CD4-positive, CD25-positive, alpha-beta regulatory T cell (primary cell): ENCODE results near the gene TCOF1. TPM values are rescaled to one million over a fixed set of nuclear protein-coding genes. Genes with fewer than 3 reads are reported as not detected.
A peak's percentile ranks its signal among the peaks of the same experiment; 100 is the strongest.

Experiments
- ATAC-seq, 2 donors: fragments of 150-1000 bp; cut with Tn5 transposase; one replicate each; pipeline ENCODE4 v1.10.0; 2021; ENCODE audit warnings: low read depth in 2 of 2, moderate number of reproducible peaks in 2 of 2, moderate library complexity in 1 of 2
- DNase-seq, 3 donors: peaks; one replicate each; pipeline versions ENCODE4 v3.0.0 to v3.0.0-alpha.2; 2012 to 2022; ENCODE audit warnings: mixed read lengths in 1 of 3
- H3K27ac ChIP-seq: one replicate; pipeline ENCODE4 v1.7.0; 2013; ENCODE audit warnings: mild to moderate bottlenecking, low read length; ENCODE audit not compliant: insufficient read depth, poor library complexity, severe bottlenecking
- H3K27me3 ChIP-seq: one replicate; pipeline ENCODE4 v1.7.0; 2013; ENCODE audit warnings: low read length; ENCODE audit not compliant: control insufficient read depth, insufficient read depth
- H3K36me3 ChIP-seq: one replicate; pipeline ENCODE4 v1.7.0; 2013; ENCODE audit warnings: mild to moderate bottlenecking, low read length, moderate library complexity; ENCODE audit not compliant: control insufficient read depth, insufficient read depth
- H3K4me1 ChIP-seq: 2 replicates; pipeline ENCODE4 v1.7.0; 2013; ENCODE audit warnings: mild to moderate bottlenecking, low read length; ENCODE audit not compliant: insufficient read depth, control insufficient read depth, poor library complexity, severe bottlenecking
- H3K4me3 ChIP-seq: one replicate; pipeline ENCODE4 v1.7.0; 2013; ENCODE audit warnings: low read depth, mild to moderate bottlenecking, low read length, moderate library complexity
- H3K9me3 ChIP-seq, 2 experiments: 1 replicate in 1 of 2; 2 replicates in 1 of 2; pipeline ENCODE4 v1.7.0; 2013; ENCODE audit warnings: low read length in 2 of 2, mild to moderate bottlenecking in 1 of 2, moderate library complexity in 1 of 2; ENCODE audit not compliant: control insufficient read depth in 2 of 2
- H3K27ac Mint-ChIP-seq, 3 donors: one replicate each; pipeline ENCODE4 v1.8.0; 2020 to 2022; ENCODE audit warnings: mild to moderate bottlenecking in 3 of 3, mixed read lengths in 3 of 3, moderate library complexity in 2 of 3
- H3K27me3 Mint-ChIP-seq: one replicate; pipeline ENCODE4 v1.8.0; 2022; ENCODE audit warnings: mild to moderate bottlenecking, mixed read lengths
- H3K36me3 Mint-ChIP-seq: one replicate; pipeline ENCODE4 v1.8.0; 2020; ENCODE audit warnings: mixed read lengths
- H3K4me1 Mint-ChIP-seq, 4 donors: one replicate each; pipeline ENCODE4 v1.8.0; 2020 to 2022; ENCODE audit warnings: mixed read lengths in 4 of 4, mild to moderate bottlenecking in 1 of 4
- H3K4me3 Mint-ChIP-seq, 4 donors: one replicate each; pipeline ENCODE4 v1.8.0; 2020 to 2022; ENCODE audit warnings: mild to moderate bottlenecking in 4 of 4, mixed read lengths in 4 of 4, moderate library complexity in 3 of 4
- H3K9me3 Mint-ChIP-seq, 7 donors: one replicate each; pipeline ENCODE4 v1.8.0; 2020 to 2022; ENCODE audit warnings: mixed read lengths in 7 of 7, mild to moderate bottlenecking in 3 of 7, moderate library complexity in 2 of 7
- polyA plus RNA-seq, 4 donors: library from polyadenylated mRNA; unstranded; fragments of 300-500 nt; fragmentation: Illumina TruSeq; gene quantifications; one replicate each; pipeline ENCODE4 v1.2.3, GENCODE V29; 2021
- total RNA-seq: library from RNA; stranded (reverse); gene quantifications from one replicate; pipeline ENCODE4 v1.2.3, GENCODE V29; 2022

Gene TCOF1
- total and polyA plus RNA-seq, 5 donors from 2014 or later, result 2.7 to 58.3 (median 3.9) TPM

DNA sequence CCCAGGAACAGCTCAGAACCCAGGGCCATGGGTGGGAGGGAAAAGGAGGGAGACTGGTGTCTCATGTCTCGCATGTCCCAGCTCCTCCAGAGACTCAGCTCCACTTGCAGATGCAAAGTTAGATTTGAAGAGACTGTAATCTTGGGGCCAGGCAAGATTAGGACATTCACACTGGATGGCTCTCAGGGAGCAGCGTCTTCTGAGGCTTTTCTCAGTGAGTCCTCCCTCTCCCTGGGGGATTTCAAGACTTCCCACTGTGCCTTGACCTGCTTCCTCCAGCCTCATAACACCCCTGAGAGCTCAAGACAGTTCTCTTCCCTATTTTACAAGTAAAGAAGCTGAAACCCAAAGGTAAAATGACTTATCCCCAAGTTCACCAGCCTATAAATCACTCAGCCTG lies 10.5 kb upstream of the TCOF1 start:
- Histone ChIP-seq H3K4me3 (no peak overlapping the region), H3K27me3 (no peaks in the 10 kb centered on the region), H3K9me3 (no peaks in the 10 kb centered on the region), H3K36me3 (no peaks in the 10 kb centered on the region), H3K4me1 (no peaks in the 10 kb centered on the region), H3K27ac (no peak overlapping the region)
- Mint-ChIP-seq H3K27ac (no peak overlapping the region), H3K9me3 (no peaks in the 10 kb centered on the region), H3K4me3 (no peak overlapping the region), H3K36me3 (no peaks in the 10 kb centered on the region), H3K4me1 (peaks cover 5 to 13% (median 8%) of the 10 kb centered on the region in 4 donors), H3K27me3 (peaks cover 9% of the 10 kb centered on the region)
- no peak for ATAC-seq
- no peak for DNase-seq

DNA sequence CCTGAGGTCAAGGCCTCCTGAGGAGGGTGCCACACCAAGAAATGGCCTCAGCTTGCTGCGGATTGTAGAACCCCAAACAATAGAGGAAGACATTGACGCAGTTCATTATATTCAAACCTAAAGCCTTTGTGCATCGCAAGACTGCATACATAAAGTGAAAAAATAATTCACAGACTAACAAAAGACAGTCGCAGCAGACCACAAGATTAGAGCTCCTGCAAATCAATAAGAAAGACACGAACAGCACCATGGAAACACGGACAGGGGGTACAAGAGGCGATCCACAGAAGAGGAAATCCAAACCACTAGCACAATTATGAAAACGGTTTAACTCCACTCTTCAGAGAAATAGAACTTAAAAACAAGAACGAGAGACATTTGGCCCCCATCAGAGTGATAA lies 10.0 kb upstream of the TCOF1 start:
- peaks cover 9% of the 10 kb centered on the region for H3K27me3 Mint-ChIP-seq
- peaks cover 5 to 13% (median 8%) of the 10 kb centered on the region in 4 donors for H3K4me1 Mint-ChIP-seq
- H3K4me3 Mint-ChIP-seq, result no peak overlapping the region
- DNase-seq (no peak), ATAC-seq (no peak)
- H3K4me1 ChIP-seq, result no peaks in the 10 kb centered on the region
- H3K36me3 ChIP-seq, result no peaks in the 10 kb centered on the region
- no peaks in the 10 kb centered on the region for H3K36me3 Mint-ChIP-seq
- H3K4me3 ChIP-seq, result no peak overlapping the region
- no peaks in the 10 kb centered on the region for H3K9me3 Mint-ChIP-seq
- no peak overlapping the region for H3K27ac ChIP-seq
- H3K9me3 ChIP-seq, result no peaks in the 10 kb centered on the region
- H3K27ac Mint-ChIP-seq, result peak overlapping the region in 1 of 3 donors; percentile 28
- no peaks in the 10 kb centered on the region for H3K27me3 ChIP-seq

DNA sequence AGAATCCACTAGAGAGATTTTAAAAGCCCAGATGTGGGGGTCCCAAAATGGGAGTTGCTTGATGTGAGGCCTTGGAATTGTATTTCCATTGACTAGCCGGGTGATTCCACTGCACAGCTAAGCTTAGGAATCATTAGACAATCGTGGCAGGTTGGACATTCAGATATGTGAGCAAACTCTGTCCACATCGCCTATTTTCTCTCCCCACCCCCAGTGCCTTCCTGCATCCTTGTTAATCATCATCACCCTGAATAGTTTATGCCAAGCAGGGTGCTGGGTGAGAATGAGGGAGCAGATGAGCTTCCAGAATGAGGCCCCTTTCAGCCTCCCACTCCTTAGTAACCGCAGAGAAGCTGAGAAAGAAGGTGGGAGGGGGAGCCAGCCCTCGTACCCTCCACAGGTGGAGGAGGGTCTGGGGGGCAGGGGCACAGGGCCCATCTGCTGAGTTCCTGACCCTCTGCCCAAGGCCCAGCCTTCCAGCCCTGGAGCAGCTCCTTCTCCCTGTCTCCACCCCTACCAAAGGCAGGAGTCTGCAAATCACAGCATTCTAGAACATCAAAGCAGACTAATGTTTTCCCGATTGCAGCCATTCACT lies 7.7 kb upstream of the TCOF1 start:
- Histone ChIP-seq H3K27ac (no peak overlapping the region), H3K9me3 (no peaks in the 10 kb centered on the region), H3K27me3 (no peaks in the 10 kb centered on the region), H3K36me3 (no peaks in the 10 kb centered on the region), H3K4me3 (no peak overlapping the region), H3K4me1 (no peaks in the 10 kb centered on the region)
- Mint-ChIP-seq H3K4me3 (peak overlapping the region in 1 of 4 donors; percentile 29), H3K27ac (no peak overlapping the region), H3K4me1 (peaks cover 5 to 13% (median 8%) of the 10 kb centered on the region in 4 donors), H3K36me3 (no peaks in the 10 kb centered on the region), H3K9me3 (no peaks in the 10 kb centered on the region), H3K27me3 (peaks cover 5% of the 10 kb centered on the region)
- ATAC-seq (no peak), DNase-seq (no peak)

DNA sequence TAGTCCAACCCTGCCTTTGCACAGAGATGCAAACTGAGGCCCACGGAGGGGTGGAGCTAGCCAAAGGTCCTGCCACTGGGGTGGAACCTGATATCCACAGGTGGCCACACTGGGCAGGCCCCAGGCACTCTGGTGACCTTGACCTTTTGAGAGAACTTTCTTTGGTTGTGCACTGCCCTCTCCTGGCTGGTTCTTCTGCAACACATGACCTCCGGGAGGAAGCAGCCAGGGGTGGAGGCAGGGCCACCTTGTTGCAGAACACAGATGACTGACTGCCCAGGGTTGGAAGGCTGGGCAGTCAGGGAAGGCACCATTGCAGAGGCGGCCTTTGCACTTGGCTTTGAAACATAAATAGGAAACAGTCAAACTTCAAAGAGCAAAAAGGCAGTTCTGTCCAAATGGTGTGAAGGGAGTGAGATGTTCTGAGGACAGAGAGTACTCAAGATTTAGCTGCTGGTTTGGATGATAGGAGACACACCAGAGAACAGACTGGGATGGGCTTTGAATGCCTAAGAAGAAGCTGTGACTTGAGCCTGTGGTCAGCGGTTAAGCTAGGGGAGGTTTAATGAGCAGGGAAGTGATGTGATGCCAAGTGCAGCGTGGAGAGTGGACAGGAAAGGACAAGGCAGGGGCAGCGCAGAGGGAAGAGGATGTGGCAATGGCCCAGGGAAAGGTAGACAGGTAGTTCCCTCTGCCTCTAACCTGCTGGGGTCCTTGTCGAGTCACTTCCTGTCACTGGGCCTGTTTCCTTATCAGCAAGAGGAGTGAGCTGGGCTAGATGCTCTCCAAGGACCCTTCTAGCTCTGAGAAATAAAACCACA lies 6.8 kb upstream of the TCOF1 start:
- Mint-ChIP-seq H3K36me3 (no peaks in the 10 kb centered on the region), H3K27ac (peak overlapping the region; percentile 55 to 84 (median 57)), H3K4me1 (peaks cover 5 to 13% (median 10%) of the 10 kb centered on the region in 4 donors), H3K9me3 (no peaks in the 10 kb centered on the region), H3K27me3 (peaks cover 5% of the 10 kb centered on the region), H3K4me3 (peak overlapping the region in 2 of 4 donors; percentile 1 to 14)
- H3K4me1 ChIP-seq, result no peaks in the 10 kb centered on the region
- no peaks in the 10 kb centered on the region for H3K36me3 ChIP-seq
- no peak overlapping the region for H3K27ac ChIP-seq
- ATAC-seq, result peak; percentile 60 to 71
- no peaks in the 10 kb centered on the region for H3K27me3 ChIP-seq
- DNase-seq, result peak in 2 of 3 donors; percentile 35 to 61
- no peaks in the 10 kb centered on the region for H3K9me3 ChIP-seq
- H3K4me3 ChIP-seq, result no peak overlapping the region

DNA sequence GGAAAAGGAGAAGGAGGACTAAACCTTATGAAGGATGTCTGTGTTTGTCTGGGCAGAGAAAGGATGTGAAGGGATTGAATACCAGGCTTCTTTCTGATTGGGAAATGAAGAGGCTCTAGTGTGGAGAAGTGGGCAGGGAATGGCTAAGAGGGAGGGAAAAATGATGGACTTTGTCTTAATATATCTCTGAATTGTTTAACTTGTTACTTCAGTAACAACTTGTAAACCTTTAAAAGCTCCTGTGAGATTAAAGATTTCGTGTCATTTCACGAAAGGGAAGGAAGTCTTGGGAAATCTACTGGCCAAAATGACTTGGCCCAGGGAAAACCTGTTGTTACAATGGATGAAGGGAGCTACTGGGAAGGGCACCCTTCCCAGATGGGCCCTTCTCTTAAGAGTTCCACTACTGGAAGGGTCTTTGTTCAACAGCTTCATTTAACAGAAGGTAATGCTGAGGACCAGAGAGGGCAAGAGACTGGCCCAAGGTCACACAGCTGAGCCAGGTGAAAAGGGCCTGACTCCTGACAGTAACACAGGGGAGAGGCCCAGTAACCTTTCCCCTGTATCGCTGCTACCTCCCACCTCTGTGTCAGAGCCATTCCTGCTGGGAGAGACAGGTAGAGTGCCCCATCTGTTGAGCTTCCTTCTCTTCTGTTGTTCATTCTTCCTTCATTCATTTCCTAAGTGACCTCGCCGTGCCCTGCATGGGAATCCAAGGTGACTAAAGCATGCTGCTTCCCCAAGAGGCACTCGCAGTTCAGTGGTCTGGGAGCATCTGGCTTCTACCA lies 5.1 kb upstream of the TCOF1 start:
- no peak overlapping the region for H3K4me3 Mint-ChIP-seq
- Histone ChIP-seq H3K9me3 (no peaks in the 10 kb centered on the region), H3K36me3 (no peaks in the 10 kb centered on the region), H3K4me1 (peaks cover 4% of the 10 kb centered on the region), H3K4me3 (no peak overlapping the region), H3K27ac (no peak overlapping the region), H3K27me3 (no peaks in the 10 kb centered on the region)
- peaks cover 5% of the 10 kb centered on the region for H3K27me3 Mint-ChIP-seq
- no peak for ATAC-seq
- no peaks in the 10 kb centered on the region for H3K36me3 Mint-ChIP-seq
- DNase-seq, result no peak
- peaks cover 11 to 21% (median 13%) of the 10 kb centered on the region in 4 donors for H3K4me1 Mint-ChIP-seq
- no peaks in the 10 kb centered on the region for H3K9me3 Mint-ChIP-seq
- H3K27ac Mint-ChIP-seq, result peak overlapping the region in 1 of 3 donors; percentile 45

DNA sequence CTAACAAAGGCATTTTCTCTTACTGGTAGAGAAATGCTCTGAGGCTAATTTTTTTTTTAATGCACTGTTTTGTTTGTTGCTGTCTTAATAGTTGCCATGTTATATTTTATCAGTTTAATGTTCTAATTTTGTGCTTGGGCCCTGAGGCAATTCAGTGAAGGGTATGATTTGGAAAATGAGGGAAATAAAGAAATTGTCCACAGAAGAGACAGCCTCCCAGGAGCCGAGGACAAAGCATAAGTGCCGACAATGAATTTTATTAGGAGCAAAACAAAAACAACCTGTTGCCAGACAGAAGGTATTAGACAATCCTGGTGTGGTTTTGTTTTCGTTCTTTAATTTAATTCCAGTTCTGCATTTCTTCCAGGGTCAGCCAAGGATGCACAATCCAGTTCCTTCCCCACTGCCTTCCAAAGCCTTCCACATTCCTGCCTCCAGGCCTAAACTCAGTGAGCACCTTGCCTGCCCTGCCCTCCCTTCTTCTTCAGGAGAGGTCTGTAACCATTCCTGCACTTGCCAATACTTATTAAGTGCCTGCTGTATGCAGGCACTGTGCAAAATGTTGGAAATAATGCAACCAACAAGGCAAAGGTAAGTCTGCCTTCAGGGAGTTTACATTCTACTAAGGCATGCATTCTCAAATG lies 4.3 kb upstream of the TCOF1 start:
- no peak for DNase-seq
- Histone ChIP-seq H3K36me3 (no peaks in the 10 kb centered on the region), H3K9me3 (no peaks in the 10 kb centered on the region), H3K27ac (no peak overlapping the region), H3K4me3 (no peak overlapping the region), H3K27me3 (no peaks in the 10 kb centered on the region), H3K4me1 (peaks cover 10% of the 10 kb centered on the region)
- ATAC-seq, result no peak
- Mint-ChIP-seq H3K27ac (peak overlapping the region in 1 of 3 donors; percentile 35), H3K4me1 (peaks cover 12 to 24% (median 13%) of the 10 kb centered on the region in 4 donors), H3K4me3 (no peak overlapping the region), H3K36me3 (no peaks in the 10 kb centered on the region), H3K9me3 (no peaks in the 10 kb centered on the region), H3K27me3 (peaks cover 5% of the 10 kb centered on the region)

DNA sequence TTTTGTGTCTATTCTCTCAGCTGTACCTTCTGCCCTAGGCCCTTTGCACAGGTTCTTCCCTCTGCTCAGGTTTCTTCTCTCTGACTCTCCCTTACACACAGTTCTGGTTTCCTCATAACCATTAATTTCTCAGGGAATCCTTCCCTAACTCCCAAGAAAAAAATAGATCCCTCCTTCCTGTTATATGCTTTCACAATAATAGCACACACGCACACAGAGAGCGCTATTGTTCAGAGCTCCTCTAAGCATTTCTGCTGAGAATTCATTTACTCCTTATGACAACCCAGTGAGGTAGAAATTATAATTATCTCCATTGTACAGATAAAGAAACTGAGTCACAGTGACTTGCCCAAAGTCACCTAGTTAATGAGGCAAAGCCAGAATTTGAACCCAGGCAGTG lies 1.7 kb upstream of the TCOF1 start:
- no peak overlapping the region for H3K4me3 Mint-ChIP-seq
- peaks cover 26% of the 10 kb centered on the region for H3K4me1 ChIP-seq

More for the DNA sequence above, 1.7 kb upstream of the TCOF1 start:
- Histone ChIP-seq H3K9me3 (no peaks in the 10 kb centered on the region), H3K27ac (no peak overlapping the region), H3K36me3 (peaks cover 4% of the 10 kb centered on the region), H3K4me3 (no peak overlapping the region), H3K27me3 (no peaks in the 10 kb centered on the region)
- no peaks in the 10 kb centered on the region for H3K9me3 Mint-ChIP-seq
- DNase-seq, result no peak
- no peak overlapping the region for H3K27ac Mint-ChIP-seq
- no peaks in the 10 kb centered on the region for H3K27me3 Mint-ChIP-seq
- no peak for ATAC-seq
- H3K4me1 Mint-ChIP-seq, result peaks cover 14 to 42% (median 22%) of the 10 kb centered on the region in 4 donors
- H3K36me3 Mint-ChIP-seq, result peaks cover 5% of the 10 kb centered on the region
